GM19463 (cell line): Measurements from ENCODE around the gene SLIT3.

Source experiments
- ATAC-seq: cut with Tn5 transposase; IDR thresholded peaks from one replicate; pipeline ENCODE4 v1.9.1; 2021; ENCODE audit warnings: mild to moderate bottlenecking, moderate library complexity; ENCODE audit not compliant: unreplicated experiment

Gene SLIT3

DNA sequence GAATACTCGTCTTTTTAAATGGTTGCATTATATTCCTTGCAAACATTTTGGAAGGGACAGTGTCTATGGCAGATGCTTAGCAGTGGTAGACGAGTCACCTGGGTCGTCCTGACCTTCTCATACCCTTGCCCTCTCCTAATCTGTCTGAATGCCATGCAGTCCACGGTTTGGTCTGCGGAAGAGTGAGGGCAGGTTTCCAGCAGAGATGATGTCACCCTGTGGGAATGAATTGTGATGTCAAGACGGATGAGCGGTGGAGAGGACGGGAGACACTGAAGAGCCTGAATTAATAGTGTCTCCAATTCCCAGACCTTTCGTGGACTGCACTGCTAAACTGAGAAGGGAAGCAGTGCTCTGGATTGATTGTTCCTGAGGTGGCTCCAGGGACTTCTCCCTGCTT lies 392.7 kb downstream of the SLIT3 start:
- ATAC-seq: no peak

DNA sequence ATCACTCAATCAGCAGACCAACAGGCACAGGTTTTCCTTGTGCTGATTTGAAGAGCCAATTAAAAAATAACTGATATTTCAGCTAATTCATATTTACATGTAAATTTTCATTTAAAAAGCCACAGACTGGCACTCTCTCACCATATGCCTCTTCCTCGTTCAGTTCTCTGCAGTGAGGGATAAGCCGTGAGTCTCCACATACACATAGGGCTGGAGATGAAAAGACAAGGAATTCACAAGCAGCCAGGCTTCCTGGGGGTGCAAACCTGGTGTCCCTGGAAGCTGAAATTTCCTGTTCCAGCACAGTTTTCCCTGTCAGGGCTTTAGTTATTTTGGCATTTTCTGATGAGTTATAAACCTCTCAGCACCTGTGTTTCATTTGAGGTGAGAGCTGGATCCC lies 397.9 kb downstream of the SLIT3 start:
- no peak for ATAC-seq

GRCh38 chr5:168899673-168900072 lies 401.3 kb downstream of the SLIT3 start:
- ATAC-seq: no peak

GRCh38 chr5:168899264-168899663 lies 401.7 kb downstream of the SLIT3 start:
- no peak for ATAC-seq

- ATAC-seq: no peak
Measured at GRCh38 chr5:168898247-168898911, 402.6 kb downstream of the SLIT3 start.

DNA sequence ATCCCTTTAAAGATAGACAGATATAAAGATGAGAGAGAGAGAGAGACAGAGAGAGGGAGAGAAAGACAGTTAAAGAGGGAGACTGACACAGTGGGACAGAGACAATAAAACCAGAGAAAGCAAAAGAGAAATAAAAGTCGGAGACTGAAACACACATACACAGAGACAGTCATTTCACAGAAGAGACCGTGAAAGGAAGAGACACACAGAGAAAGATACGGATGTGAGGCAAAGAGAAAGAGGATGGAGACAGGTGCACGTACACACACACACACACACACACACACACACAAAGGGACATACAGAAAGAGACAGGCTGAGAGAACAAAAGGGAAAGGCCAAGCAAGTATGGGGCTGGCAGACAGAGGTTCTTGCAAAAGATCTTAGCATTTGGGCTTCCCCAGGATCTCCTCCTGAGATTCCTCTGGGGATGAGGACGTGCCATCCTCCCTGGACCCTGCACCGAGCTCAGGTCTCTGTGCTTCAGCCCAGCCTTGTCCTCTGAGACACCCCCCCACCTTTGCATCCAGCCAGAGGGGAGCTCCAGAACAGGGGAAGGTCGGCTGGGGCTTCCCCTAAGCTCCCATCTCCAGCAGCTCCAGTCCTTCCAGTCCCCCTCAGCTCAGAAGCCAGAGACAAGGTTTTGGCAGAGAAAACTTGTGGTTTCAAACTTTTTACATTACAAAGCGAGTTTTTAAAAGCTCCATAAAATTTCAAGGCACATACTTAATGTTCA lies 403.4 kb downstream of the SLIT3 start:
- ATAC-seq: no peak

DNA sequence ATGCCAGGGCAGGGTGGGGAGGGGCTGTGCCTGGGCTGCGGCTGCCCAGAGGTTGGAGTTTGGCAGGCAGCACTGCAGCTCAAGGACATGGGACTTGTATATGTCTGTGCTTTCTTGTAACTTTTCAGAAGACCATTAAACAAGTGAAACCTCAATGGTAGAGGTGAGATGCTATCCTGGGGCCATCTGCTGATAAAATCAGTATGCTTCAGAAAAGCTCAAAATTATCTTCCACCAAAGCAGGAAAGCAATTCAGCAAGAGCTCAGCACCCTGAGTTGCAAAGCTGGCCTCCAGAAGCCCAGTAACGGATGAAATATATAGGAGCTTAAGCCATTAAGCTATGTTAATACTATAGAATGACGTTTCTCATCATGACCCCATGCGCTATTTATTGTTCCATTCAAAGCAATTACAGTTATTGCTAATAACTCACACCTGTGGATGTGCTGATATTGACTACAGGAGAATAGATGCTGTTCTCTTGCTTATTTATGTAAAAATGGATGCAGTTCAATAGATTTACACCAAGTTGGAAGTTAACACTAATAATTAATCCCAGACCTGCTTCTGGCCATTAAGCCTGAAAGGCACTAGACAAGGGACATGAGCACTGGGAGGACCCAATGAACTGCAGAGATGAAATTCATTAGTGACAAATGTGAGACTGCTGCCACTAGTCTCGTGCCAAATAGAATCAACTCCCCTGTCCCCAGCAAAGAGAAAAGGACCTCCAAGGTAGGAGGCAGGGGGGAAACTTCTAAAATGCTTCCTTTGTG lies 405.5 kb downstream of the SLIT3 start:
- ATAC-seq: no peak

DNA sequence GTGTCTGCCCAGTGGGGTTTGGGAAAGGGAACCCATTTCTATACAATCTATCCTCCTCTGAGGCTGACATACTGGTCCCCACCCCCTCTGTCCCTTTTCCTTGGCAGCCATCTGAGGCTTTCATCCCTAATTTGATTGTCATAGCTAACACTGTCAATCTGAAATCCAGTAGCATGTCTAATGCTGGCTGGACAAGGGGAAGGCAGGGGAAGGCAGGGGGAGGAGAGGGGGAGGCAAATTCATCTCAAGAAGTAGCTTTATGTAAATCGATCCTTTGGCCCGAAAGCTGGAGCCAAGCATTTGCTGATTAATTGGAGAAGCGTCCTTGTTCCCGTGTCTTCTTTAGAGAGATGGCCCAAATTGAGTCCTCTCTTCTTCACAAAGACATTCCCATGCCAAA lies 407.7 kb downstream of the SLIT3 start:
- no peak for ATAC-seq

GRCh38 chr5:168892618-168893186 lies 408.2 kb downstream of the SLIT3 start:
- ATAC-seq: no peak

- ATAC-seq: no peak
Measured at GRCh38 chr5:168890816-168891812, 409.8 kb downstream of the SLIT3 start.

- no peak for ATAC-seq
Measured at GRCh38 chr5:168889039-168889438, 411.9 kb downstream of the SLIT3 start.

- ATAC-seq: no peak
Measured at GRCh38 chr5:168887931-168888330, 413.0 kb downstream of the SLIT3 start.

GRCh38 chr5:168886157-168886556 lies 414.8 kb downstream of the SLIT3 start:
- no peak for ATAC-seq

GRCh38 chr5:168885324-168886120 lies 415.4 kb downstream of the SLIT3 start:
- ATAC-seq: no peak

DNA sequence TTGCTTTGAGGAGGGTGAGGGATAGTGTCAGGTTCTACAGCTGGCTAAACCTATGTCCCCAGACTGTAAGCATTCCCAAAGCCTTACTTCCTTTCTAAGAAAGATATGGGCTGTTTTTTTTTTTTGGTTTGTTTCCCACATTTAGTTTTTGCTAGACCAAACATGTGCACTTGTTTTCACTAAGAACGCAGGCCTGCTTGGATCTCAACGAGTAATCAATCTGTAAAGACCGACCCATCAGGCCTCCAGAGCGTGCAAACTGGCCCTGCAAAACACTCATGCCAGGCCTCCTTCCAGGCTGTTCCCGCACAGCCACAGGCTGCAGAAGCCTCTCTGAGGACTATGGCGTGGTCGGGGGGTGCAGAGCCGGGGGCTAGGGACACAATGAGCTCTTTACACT lies 416.9 kb downstream of the SLIT3 start:
- no peak for ATAC-seq

DNA sequence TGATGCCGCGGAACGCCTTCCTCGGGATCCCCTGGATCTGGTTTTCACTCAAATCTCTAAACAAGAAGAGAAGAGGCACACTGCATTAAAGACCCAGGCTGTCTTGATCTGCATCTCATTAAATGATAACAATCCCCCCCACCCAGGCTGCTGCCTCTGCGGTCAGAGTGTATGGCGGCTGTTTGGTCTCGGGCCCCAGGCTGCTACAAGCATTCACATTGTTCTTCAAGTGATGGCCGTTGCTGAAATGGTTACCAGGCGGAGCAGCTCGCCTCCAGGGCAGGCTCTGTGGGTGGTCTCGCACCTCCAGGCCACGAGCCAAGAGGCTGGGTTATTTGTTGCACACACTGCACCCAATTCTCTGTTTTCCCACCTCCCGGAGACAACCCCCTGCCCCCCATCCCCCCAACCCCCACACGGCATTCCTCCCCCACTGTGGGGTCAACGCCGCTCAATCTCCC lies 417.6 kb downstream of the SLIT3 start:
- no peak for ATAC-seq

- no peak for ATAC-seq
Measured at GRCh38 chr5:168882283-168882682, 418.7 kb downstream of the SLIT3 start.

GRCh38 chr5:168881427-168882149 lies 419.4 kb downstream of the SLIT3 start:
- no peak for ATAC-seq

GRCh38 chr5:168879929-168880328 lies 421.0 kb downstream of the SLIT3 start:
- ATAC-seq: peak; percentile 83
